ENCODE measurements around the gene IGLL1.
"Not testable (repeated sequence)": the region's sequence is repeated elsewhere in the genome, so short reads cannot be mapped to it uniquely, and the experiment has no call there.

IGLL1 gene

DNA sequence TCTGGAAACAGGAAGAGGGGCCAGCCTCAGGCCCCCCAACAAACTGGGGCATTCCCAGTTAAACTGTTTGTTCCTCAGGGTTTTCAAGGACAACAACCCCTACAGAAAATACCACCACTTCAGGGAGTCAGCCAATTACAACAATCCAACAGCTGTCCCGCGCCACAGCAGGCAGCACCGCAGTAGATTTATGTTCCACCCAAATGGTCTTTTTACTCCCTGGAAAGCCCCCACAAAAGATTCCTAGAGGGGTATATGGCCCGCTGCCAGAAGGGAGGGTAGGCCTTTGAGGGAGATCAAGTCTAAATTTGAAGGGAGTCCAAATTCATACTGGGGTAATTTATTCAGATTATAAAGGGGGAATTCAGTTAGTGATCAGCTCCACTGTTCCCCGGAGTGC lies 39.3 kb downstream of the IGLL1 start:
- not testable (repeated sequence) for DNase-seq (ENCODE audit: low read depth in 2 of 2)

DNA sequence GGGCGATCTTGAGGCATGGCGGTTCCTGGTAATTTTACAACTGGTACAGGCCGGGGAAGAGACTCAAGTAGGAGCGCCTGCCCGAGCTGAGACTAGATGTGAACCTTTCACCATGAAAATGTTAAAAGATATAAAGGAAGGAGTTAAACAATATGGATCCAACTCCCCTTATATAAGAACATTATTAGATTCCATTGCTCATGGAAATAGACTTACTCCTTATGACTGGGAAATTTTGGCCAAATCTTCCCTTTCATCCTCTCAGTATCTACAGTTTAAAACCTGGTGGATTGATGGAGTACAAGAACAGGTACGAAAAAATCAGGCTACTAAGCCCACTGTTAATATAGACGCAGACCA lies 40.3 kb downstream of the IGLL1 start:
- not testable (repeated sequence) for DNase-seq (ENCODE audit: low read depth in 2 of 2)

DNA sequence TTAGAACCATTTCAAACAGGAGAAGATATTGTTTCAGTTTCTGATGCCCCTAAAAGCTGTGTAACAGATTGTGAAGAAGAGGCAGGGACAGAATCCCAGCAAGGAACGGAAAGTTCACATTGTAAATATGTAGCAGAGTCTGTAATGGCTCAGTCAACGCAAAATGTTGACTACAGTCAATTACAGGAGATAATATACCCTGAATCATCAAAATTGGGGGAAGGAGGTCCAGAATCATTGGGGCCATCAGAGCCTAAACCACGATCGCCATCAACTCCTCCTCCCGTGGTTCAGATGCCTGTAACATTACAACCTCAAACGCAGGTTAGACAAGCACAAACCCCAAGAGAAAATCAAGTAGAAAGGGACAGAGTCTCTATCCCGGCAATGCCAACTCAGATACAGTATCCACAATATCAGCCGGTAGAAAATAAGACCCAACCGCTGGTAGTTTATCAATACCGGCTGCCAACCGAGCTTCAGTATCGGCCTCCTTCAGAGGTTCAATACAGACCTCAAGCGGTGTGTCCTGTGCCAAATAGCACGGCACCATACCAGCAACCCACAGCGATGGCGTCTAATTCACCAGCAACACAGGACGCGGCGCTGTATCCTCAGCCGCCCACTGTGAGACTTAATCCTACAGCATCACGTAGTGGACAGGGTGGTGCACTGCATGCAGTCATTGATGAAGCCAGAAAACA lies 40.8 kb downstream of the IGLL1 start:
- peak; percentile 54 to 60 for DNase-seq (ENCODE audit: low read depth in 2 of 2)

DNA sequence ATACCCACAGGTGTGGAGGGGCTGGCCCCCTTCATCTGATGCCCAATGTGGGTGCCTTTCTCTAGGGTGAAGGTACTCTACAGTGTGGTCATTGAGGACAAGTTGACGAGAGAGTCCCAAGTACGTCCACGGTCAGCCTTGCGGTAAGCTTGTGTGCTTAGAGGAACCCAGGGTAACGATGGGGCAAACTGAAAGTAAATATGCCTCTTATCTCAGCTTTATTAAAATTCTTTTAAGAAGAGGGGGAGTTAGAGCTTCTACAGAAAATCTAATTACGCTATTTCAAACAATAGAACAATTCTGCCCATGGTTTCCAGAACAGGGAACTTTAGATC lies 41.4 kb downstream of the IGLL1 start:
- not testable (repeated sequence) for DNase-seq (ENCODE audit: low read depth in 2 of 2)

DNA sequence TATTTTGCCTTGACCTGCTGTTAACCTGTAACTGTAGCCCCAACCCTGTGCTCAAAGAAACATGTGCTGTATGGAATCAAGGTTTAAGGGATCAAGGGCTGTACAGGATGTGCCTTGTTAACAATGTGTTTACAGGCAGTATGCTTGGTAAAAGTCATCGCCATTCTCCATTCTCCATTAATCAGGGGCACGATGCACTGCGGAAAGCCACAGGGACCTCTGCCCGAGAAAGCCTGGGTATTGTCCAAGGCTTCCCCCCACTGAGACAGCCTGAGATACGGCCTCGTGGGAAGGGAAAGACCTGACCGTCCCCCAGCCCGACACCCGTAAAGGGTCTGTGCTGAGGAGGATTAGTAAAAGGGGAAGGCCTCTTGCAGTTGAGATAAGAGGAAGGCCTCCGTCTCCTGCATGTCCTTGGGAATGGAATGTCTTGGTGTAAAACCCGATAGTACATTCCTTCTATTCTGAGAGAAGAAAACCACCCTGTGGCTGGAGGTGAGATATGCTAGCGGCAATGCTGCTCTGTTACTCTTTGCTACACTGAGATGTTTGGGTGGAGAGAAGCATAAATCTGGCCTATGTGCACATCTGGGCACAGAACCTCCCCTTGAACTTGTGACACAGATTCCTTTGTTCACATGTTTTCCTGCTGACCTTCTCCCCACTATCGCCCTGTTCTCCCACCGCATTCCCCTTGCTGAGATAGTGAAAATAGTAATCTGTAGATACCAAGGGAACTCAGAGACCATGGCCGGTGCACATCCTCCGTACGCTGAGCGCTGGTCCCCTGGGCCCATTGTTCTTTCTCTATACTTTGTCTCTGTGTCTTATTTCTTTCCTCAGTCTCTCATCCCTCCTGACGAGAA lies 42.0 kb downstream of the IGLL1 start:
- not testable (repeated sequence) for DNase-seq (ENCODE audit: low read depth in 2 of 2)

DNA sequence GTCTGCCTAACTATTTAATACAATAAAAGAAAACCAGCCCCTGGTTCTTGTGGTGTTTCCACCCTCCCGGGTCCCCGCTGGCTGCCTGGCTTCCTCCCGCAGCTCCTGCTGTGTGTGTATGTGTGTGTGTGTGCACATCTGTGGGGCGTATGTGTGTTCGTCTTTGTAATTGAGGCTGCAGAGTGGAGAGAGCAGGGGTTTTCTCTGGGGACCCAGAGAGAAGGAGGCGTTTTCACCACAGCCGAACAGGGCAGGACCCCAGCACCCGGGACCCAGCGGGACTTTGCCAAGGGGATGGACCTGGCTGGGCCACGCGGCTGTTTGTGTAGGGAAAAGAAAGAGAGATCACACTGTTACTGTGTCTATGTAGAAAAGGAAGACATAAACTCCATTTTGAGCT lies 42.7 kb downstream of the IGLL1 start:
- DNase-seq (ENCODE audit: low read depth in 2 of 2): no peak

DNA sequence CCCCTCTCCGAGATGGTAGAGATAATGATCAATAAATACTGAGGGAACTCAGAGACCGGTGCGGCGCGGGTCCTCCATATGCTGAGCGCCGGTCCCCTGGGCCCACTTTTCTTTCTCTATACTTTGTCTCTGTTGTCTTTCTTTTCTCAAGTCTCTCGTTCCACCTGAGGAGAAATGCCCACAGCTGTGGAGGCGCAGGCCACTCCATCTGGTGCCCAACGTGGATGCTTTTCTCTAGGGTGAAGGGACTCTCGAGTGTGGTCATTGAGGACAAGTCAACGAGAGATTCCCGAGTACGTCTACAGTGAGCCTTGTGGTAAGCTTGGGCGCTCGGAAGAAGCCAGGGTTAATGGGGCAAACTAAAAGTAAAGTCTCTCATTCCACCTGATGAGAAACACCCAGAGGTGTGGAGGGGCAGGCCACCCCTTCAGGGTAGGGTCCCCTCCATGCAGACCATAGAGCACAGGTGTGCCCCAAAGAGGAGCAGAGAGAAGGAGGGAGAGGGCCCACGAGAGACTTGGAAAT lies 43.2 kb downstream of the IGLL1 start:
- no peak for DNase-seq (ENCODE audit: low read depth in 2 of 2)

DNA sequence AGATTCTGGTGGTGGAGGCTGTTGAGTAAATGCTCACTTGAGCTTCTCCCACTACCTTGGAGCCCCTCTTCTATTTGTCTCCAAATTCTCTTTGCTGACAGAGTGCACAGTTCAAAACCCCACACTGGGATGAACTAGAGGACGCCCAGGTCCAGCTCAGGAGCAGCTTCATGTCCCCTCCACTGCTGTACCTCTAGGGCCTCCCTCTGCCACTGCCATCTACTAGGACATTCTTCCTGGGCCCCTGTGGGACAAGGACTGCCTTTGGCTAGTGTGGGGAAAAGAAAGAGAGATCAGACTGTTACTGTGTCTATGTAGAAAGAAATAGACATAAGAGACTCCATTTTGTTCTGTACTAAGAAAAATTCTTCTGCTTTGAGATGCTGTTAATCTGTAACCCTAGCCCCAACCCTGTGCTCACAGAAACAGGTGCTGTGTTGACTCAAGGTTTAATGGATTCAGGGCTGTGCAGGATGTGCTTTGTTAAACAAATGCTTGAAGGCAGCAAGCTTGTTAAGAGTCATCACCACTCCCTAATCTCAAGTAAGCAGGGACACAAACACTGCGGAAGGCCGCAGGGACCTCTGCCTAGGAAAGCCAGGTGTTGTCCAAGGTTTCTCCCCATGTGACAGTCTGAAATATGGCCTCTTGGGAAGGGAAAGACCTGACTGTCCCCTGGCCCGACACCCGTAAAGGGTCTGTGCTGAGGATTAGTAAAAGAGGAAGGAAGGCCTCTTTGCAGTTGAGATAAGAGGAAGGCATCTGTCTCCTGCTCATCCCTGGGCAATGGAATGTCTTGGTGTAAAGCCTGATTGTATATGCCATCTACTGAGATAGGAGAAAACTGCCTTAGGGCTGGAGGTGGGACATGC lies 44.1 kb downstream of the IGLL1 start:
- not testable (repeated sequence) for DNase-seq (ENCODE audit: low read depth in 2 of 2)

DNA sequence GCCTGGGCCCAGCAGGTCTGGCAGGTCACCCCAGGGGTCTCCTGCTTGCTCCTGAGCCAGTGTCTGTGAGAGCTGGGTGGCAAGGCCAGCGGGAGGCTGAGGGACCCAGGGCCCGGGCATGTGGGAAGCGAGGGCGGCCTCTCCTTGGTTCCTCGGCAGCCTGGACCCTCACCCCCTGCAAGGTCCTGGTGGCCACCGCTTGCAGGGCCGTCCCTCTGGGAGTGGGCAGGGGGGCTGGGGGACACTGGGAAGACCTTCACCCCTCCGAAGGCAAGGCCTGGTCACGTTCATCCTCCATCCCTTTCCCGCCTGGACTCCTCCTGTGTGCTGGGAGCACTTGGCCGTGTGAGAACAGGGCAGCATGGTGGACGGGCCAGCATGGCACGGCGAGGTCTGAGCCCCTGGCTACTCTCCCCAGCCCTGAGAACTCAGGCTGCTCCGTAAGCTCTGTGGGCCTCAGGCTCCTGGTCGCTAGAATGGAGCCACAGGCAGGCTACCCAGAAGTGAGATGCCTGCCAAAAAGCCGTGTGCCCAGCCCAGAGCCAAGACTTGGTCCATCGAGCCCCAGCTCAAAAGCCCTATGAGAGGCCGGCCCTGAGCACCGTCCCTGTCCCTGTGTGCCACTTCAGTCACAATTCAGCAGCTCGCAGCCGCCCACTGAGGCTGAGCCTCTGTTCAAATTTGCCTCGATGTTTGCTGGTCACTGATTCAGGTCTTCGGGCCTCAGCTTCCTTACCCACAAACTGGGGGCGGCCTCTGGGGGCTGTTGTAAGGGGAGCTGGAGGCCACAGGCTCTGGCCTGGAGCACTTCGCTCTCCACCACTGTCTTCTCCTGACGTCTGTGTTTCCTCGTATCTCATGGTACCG lies 45.0 kb downstream of the IGLL1 start:
- DNase-seq (ENCODE audit: low read depth in 2 of 2): no peak

DNA sequence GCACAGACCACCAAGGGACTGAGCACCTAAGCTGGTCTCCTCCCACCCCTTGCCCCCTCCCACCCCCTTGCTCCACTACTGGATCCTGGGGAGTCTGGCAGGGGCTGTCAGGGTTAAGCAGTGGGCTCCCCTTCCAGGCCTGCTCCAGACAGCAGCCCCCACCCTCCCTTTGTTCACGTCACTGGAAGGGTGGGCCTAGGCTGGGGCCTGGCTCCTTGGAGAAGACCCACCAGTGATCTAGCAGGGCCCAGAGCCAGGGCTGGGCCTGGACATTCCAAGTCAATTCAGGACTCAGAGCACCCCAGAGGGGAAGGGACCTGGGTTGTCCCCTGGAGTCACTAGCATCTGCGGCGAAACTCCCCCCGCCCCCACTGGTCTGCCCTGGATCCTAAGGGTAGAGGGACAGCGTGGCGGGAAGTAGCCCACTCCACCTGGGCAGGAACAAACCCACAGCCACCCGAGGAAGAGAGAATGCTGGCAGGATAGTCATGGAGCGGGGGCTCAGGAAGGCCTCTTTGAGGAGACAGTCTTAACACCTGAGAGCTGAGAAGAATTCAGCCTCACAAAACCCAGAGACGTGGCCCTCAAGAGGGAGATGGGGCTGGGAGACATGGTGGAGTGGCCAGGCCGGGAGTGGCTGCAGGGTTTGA lies 45.8 kb downstream of the IGLL1 start:
- DNase-seq (ENCODE audit: low read depth in 2 of 2): no peak

DNA sequence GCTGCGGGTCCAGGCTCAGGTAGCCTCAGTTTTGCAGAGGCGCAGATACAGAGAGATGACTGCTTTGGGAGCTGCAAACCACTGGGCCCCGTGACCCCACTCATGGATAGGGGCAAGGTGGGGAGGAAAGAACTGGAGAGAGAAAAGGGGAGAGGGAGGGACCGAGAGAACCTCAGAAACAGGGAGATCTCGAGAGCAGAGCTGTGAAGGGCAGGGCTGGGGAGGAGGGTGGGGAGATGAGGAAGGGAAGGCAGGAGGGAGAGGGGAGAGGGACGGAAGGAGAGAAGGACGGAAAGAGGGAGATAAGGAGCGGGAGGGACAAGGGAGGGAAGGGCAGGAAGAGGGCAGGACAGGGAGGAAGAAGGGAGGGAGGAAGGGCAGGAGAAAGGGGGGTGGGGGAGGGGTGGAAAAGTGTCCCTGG lies 46.3 kb downstream of the IGLL1 start:
- DNase-seq (ENCODE audit: low read depth in 2 of 2): no peak

DNA sequence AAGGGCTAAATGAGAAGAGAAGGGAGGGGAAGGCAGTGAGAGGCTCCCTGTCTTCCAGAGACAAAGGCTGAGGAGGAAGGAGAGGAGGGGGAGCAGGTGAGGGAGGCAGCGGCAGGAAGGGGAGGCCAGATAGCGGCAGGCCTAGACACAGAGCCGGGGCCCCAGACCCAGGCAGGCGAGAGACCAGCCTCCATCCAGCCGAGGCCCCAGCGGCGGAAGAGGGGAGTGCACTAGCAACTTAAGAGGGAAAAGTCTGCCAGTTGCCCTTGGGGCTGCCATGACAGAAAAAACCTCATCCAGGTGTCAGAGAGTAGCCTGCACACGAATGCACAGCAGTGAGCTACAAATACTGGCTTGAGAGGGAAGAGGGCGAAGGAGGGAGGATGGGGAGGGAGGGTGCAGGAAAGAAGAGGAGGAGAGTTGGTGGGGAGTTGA lies 46.7 kb downstream of the IGLL1 start:
- no peak for DNase-seq (ENCODE audit: low read depth in 2 of 2)

DNA sequence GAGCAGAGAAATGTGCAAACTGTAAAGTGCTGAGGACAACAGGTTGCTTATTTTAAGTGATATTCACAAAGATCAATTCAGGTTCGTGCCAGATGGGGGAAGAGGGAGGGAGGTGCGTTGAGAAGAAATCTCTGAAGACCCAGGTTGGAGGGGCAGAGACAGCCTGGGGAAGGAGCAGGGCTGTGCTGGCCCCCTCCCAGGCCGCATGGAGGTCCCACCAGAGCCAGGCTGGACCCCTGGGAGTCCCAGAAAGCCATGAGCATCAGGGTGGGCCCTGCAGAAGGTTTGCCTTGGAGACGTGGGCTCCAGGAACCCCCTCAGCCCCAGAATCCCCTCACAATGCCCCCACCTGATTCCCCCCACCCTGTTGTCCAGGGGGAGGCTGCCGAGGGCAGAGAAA lies 47.4 kb downstream of the IGLL1 start:
- DNase-seq (ENCODE audit: low read depth in 2 of 2): no peak

DNA sequence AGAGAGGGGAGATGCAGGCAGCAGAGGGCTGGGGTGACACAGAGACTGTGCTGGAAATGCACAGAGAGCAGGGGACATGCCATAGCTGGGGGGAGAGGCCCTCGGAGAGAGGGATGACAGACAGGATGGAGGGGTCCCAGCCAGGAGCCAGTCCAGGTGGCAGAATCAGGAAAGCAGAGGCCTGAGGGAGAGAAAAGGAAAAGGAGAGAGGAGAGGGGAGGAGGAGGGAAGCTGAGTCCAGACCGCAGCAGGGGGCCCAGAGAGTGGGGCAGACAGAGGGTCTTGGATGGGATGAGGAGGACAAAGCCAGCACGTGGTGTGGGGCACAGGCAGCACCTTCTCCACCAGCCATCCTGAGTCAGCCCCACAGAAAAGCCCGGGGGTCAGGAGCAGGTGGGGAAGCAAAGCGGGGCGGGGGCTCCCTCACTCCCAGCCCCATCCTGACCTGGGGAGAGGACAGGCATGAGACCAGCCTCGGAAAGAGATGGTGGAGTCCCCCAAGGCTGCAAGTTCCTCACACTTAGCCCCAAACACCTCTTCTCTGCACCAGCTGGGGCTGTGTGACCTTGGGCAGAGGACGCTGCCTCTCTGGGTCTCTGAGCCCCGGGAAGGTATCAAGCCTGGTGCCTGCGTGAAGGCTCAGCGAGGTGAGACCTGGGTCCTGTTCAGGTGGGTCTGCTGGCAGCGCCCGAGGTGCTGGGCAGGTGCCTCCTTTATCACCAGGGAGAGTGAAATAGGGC lies 48.0 kb downstream of the IGLL1 start:
- DNase-seq (ENCODE audit: low read depth in 2 of 2): no peak

DNA sequence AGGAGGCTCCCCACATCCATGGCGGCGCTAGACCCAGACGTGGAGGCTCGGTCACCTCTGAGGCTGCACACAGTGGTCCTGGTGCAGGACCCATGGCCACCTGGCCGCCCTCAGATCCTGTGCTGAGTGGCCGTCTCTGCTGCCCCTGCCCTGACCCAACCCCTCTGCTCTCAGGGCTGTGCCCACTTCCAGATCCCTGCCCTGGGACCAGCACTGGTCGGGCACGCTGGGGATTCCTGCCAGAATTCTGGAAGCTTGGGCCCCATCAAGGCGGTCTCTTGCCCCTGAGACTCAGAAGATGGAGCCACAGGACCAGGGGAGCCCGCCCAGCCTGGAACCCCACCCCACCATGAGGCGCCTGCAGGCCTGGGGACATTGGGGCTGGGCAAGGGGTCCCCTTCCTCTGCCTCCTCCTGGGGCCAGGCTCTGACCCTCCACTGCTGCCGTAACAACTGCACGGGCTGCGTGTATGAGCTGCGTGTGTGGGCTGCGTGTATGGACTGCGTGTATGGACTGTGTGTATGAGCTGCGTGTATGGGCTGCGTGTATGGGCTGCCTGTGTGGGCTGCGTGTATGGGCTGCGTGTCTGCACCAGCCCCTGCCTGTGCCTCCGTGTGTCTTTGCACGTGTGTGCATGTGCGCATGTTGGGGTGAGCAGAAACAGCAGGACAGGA lies 48.7 kb downstream of the IGLL1 start:
- DNase-seq (ENCODE audit: low read depth in 2 of 2): no peak

DNA sequence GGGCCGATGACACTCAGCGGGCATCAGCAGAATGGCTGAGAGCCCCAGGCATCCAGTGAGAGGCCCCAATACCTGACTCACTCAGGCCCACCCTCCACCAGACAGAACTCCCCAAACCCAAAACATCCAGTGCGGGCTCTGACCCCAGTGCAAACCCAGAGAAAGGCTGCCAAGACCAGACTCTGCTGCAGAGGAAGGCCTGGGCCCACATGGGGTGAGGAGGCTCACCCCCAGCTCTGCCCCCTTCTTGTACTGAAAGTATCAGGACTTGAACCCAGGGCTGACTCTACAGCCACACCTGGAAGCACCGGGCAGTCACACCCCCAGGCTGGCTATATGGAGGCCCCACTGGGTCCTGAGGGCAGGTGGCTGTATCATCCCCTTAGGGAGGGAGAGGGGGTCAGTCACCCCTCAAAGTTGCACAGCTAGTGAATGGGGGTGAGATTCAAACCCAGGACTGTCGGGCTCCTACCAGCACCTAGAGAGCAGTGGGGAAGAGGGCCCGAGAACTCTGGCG lies 49.3 kb downstream of the IGLL1 start:
- DNase-seq (ENCODE audit: low read depth in 2 of 2): no peak

DNA sequence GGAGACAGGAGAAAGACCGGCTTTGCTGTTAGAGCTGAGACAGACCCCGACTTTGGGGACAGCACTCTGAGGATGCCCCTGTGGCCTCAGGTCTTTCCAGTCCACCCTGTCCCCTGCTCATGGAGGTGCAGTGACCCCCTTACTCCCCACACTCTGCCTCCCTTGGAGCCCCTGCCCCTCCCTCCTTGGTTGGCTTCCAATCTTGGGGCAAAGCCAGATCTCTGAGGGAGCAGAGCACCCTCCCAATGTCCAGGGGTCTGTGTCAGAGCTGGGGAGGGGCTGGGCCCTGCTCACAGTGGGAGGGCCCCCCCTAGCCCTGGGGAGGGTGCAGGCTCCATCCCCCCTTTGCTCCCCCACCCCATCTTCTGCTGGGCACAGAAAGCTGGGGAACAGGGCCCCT lies 50.0 kb downstream of the IGLL1 start:
- DNase-seq (ENCODE audit: low read depth in 2 of 2): no peak

DNA sequence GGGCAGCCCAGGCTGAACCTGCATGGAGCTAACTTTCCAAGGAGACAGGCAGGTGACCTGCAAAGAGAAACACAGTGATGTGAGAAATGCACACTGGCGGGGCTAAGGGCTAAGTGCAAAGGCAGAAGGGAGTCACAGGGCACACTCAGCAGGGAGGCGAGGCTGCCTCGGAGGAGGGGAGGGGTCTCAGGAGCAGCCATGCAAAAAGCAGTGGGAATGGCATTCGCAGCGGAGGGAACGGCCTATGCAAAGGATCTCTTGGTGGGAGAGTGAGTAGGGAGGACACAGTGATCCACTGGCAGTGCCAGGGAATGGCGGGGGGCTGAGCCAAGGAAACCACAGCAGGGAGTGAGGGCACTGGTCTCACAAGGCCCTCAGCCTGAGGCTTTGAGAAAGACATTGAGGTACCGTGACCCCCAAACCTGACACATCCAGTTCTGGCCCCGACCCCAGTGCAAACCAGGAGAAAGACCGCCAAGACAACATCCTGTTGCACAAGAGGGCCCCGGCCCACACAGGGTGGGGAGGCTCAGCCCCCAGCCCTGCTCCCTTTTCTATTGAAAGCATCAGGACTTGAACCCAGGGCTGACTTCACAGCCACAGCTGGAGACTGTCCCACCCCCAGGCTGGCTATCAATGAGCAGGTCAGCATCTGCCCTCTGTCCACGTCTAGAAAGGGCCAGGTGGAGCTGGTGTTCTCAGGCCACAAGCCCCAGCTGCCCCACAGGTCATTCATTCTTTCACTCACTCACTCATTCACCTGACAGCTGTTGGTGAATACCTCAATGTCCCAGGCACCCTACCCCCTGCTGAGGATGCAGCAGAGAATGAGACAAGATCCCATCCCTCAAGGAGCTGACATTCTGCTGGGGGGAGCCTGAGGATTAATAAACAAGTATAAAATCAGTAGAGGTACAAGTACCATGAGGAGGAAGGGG lies 50.7 kb downstream of the IGLL1 start:
- DNase-seq (ENCODE audit: low read depth in 2 of 2): no peak
